HCT116 (cell line): Measurements from ENCODE around the gene SLC5A10. TPM values are rescaled to one million over a fixed set of nuclear protein-coding genes. Genes with fewer than 3 reads are reported as not detected.

Source experiments
- ATAC-seq: fragments of 200-7000 bp; cut with Tn5 transposase; 2 replicates; pipeline ENCODE4 v1.9.1; 2020; ENCODE audit warnings: mild to moderate bottlenecking, moderate library complexity
- BruUV-seq: library from RNA; stranded (reverse); fragments of 400-500 nt; replicated peaks from 2 replicates; lab custom pipeline; 2021; lab: Mats Ljungman, UMichigan
- CTCF ChIA-PET: fragments of 300-600 bp; sonication (Branson Sonifier 250); formaldehyde crosslinking; loops from one replicate; lab custom pipeline; 2021; ENCODE audit warnings: antibody characterized with exemption; lab: Charles Lee
- POLR2A ChIA-PET: fragments of 300-600, 350-600 bp; sonication (Branson Sonifier 250); formaldehyde crosslinking; loops from one replicate; lab custom pipeline; 2021; ENCODE audit warnings: antibody characterized with exemption; lab: Charles Lee
- RAD21 ChIA-PET, 2 experiments: fragments of 300-600 bp; sonication (Branson Sonifier 250); formaldehyde crosslinking; loops; one replicate each; lab custom pipeline; 2023; ENCODE audit warnings: low total read pairs in 2 of 2; ENCODE audit not compliant: uncharacterized antibody in 2 of 2, unreplicated experiment in 2 of 2, low non-redundant PET in 1 of 2; lab: Charles Lee
- DNase-seq: peaks from one replicate; pipeline ENCODE4 v3.0.0-alpha.2; 2010; ENCODE audit warnings: low read depth, low spot score
- H2AFZ ChIP-seq: fragments of 200-600 bp; shearing (Covaris generic), sonication (generic); 2 replicates; pipeline ENCODE4 v1.6.1; 2017; ENCODE audit warnings: low read depth, mixed run types, mixed read lengths, antibody characterized with exemption, low read length; ENCODE audit not compliant: poor library complexity, severe bottlenecking
- H3K27ac ChIP-seq: 2 replicates; pipeline ENCODE4 v1.5.1; 2012; ENCODE audit warnings: low read depth, low read length
- H3K27me3 ChIP-seq: fragments of 200-600 bp; sonication (generic); 2 replicates; pipeline ENCODE4 v1.6.1; 2016; ENCODE audit warnings: mixed run types, low read length, mixed read lengths; ENCODE audit not compliant: insufficient read depth
- H3K36me3 ChIP-seq, 2 experiments: fragments of 200-500 bp in 1 of 2; fragments of 200-600 bp in 1 of 2; sonication (Bioruptor generic) in 1 of 2; sonication (generic) in 1 of 2; 2 replicates each; pipeline versions ENCODE4 v1.5.1 to v1.6.1; 2014 to 2016; ENCODE audit warnings: low read length in 2 of 2, inconsistent platforms in 1 of 2, mixed read lengths in 1 of 2, mixed run types in 1 of 2; ENCODE audit not compliant: insufficient read depth in 2 of 2, control insufficient read depth in 1 of 2
- H3K4me1 ChIP-seq, 2 experiments: fragments of 200-600 bp in 1 of 2; sonication (generic) in 1 of 2; 2 replicates each; pipeline versions ENCODE4 v1.5.1 to v1.6.1; 2012 to 2017; ENCODE audit warnings: low read length in 2 of 2, inconsistent platforms in 1 of 2, mild to moderate bottlenecking in 1 of 2, mixed read lengths in 1 of 2, mixed run types in 1 of 2, moderate library complexity in 1 of 2; ENCODE audit not compliant: insufficient read depth in 2 of 2, control insufficient read depth in 1 of 2
- H3K4me2 ChIP-seq: fragments of 200-600 bp; sonication (generic); 2 replicates; pipeline ENCODE4 v1.6.1; 2017; ENCODE audit warnings: mixed run types, low read length, mixed read lengths
- H3K4me3 ChIP-seq, 2 experiments: fragments of 200-600 bp in 1 of 2; sonication (generic) in 1 of 2; replicated peaks in 1 of 2; 2 replicates each; pipeline ENCODE4 v1.5.1; 2011 to 2016; ENCODE audit warnings: low read length in 2 of 2, control low read depth in 1 of 2, low read depth in 1 of 2, mild to moderate bottlenecking in 1 of 2, mixed read lengths in 1 of 2, mixed run types in 1 of 2
- H3K79me2 ChIP-seq: fragments of 200-600 bp; sonication (generic); 2 replicates; pipeline ENCODE4 v1.6.1; 2017; ENCODE audit warnings: mild to moderate bottlenecking, mixed run types, low read length, moderate library complexity, mixed read lengths; ENCODE audit not compliant: insufficient read depth
- H3K9ac ChIP-seq: fragments of 200-600 bp; sonication (generic); 2 replicates; pipeline ENCODE4 v1.6.1; 2016; ENCODE audit warnings: low read length, mixed read lengths
- H3K9me2 ChIP-seq: fragments of 200-600 bp; sonication (generic), shearing (Covaris generic); 2 replicates; pipeline ENCODE4 v1.6.1; 2017; ENCODE audit warnings: mixed run types, mild to moderate bottlenecking, moderate library complexity; ENCODE audit not compliant: insufficient read depth
- H3K9me3 ChIP-seq, 2 experiments: fragments of 200-500 bp in 1 of 2; fragments of 200-600 bp in 1 of 2; sonication (Bioruptor generic) in 1 of 2; sonication (generic) in 1 of 2; 2 replicates each; pipeline ENCODE4 v1.6.1; 2014 to 2017; ENCODE audit warnings: low read length in 2 of 2, mixed read lengths in 2 of 2, inconsistent platforms in 1 of 2, low read depth in 1 of 2, mild to moderate bottlenecking in 1 of 2, mixed run types in 1 of 2, moderate library complexity in 1 of 2; ENCODE audit not compliant: control insufficient read depth in 1 of 2, insufficient read depth in 1 of 2
- H4K20me1 ChIP-seq: fragments of 200-600 bp; sonication (generic), shearing (Covaris generic); 2 replicates; pipeline ENCODE4 v1.6.1; 2017; ENCODE audit warnings: mixed run types, mild to moderate bottlenecking, moderate library complexity; ENCODE audit not compliant: insufficient read depth
- CTCF ChIP-seq, 3 experiments: fragments of 200-600 bp in 1 of 3; sonication (generic) in 1 of 3; IDR thresholded peaks in 2 of 3; conservative IDR thresholded peaks in 1 of 3; 2 replicates each; pipeline ENCODE4 v1.5.1; 2012 to 2017; ENCODE audit warnings: low read depth in 2 of 3, low read length in 2 of 3, antibody characterized with exemption in 1 of 3, borderline replicate concordance in 1 of 3, control low read depth in 1 of 3, mild to moderate bottlenecking in 1 of 3, mixed read lengths in 1 of 3, mixed run types in 1 of 3, moderate library complexity in 1 of 3; ENCODE audit not compliant: insufficient read depth in 1 of 3
- ELF1 ChIP-seq: IDR thresholded peaks from 2 replicates; pipeline ENCODE4 v1.6.1; 2012; ENCODE audit warnings: low read depth, borderline replicate concordance
- EZH2 ChIP-seq: fragments of 200-600 bp; sonication (generic); IDR thresholded peaks from 2 replicates; pipeline ENCODE4 v1.6.1; 2017; ENCODE audit warnings: antibody characterized with exemption, mixed run types
- EZH2phosphoT487 ChIP-seq: fragments of 200-600 bp; IDR thresholded peaks from 2 replicates; pipeline ENCODE4 v1.6.1; 2018; ENCODE audit warnings: antibody characterized with exemption, borderline replicate concordance
- FOSL1 ChIP-seq: IDR thresholded peaks from 2 replicates; pipeline ENCODE4 v1.6.1; 2012; ENCODE audit warnings: low read depth
- POLR2A ChIP-seq: IDR thresholded peaks from 2 replicates; pipeline ENCODE4 v1.7.0; 2011; ENCODE audit warnings: borderline replicate concordance; ENCODE audit not compliant: insufficient read depth, insufficient read length; ENCODE audit errors: extremely low read depth
- SIN3A ChIP-seq: IDR thresholded peaks from 2 replicates; pipeline ENCODE4 v1.6.1; 2012; ENCODE audit warnings: low read depth
- SP1 ChIP-seq: IDR thresholded peaks from 2 replicates; pipeline ENCODE4 v1.6.1; 2012; ENCODE audit warnings: low read depth
- TCF7L2 ChIP-seq: IDR thresholded peaks from 2 replicates; pipeline ENCODE4 v1.7.0; 2011; ENCODE audit warnings: borderline replicate concordance, inconsistent platforms; ENCODE audit not compliant: insufficient read depth, insufficient read length; ENCODE audit errors: extremely low read depth
- YY1 ChIP-seq: IDR thresholded peaks from 2 replicates; pipeline ENCODE4 v1.6.1; 2011; ENCODE audit warnings: low read length, low read depth, moderate library complexity, mild to moderate bottlenecking; ENCODE audit not compliant: insufficient replicate concordance; ENCODE audit errors: extremely low read depth
- ZBTB33 ChIP-seq: IDR thresholded peaks from 2 replicates; pipeline ENCODE4 v1.6.1; 2011; ENCODE audit warnings: mild to moderate bottlenecking, low read length, moderate library complexity; ENCODE audit not compliant: insufficient replicate concordance; ENCODE audit errors: extremely low read depth
- ZFX ChIP-seq: fragments of 450-650 bp; IDR thresholded peaks from 2 replicates; pipeline ENCODE4 v1.6.1; 2017
- ZNF274 ChIP-seq: fragments of 200-500 bp; sonication (Bioruptor generic); IDR thresholded peaks from 2 replicates; pipeline ENCODE4 v1.6.1; 2014; ENCODE audit warnings: mild to moderate bottlenecking, low read depth, low read length, inconsistent platforms
- intact Hi-C: fragments of 100-400 bp; cut with micrococcal nuclease; formaldehyde crosslinking; loops from 2 replicates; pipeline ENCODE4 v1.10.0; 2022
- total RNA-seq: library from RNA; stranded (reverse); gene quantifications from one replicate; pipeline ENCODE4 v1.2.1, GENCODE V29; 2021; ENCODE audit not compliant: unreplicated experiment
- TF ChIP-seq, protein P1 (sequence below): IDR thresholded peaks from 2 replicates; pipeline ENCODE4 v1.6.1; 2012

Gene SLC5A10
- total RNA-seq, 1 experiment from 2014 or later, result not detected

DNA sequence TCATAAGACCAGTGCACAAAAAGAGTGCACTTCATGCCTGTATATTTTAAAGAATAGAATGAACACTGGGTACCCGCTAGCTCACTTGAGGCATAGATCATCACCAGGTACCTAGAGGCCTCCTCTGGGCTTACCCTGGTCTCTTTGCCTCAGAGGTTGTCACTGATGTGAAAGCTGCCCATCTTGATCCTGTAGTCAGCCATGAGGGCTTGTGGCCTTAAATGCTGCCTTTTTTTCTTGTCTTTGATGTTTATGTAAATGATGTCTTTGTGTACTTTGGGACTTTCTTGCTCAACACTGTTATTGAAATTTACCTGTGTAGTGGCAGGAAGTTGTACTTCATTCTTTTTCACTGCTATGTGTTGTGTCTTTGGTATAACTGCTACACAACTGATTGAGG, 26.8 kb upstream of the SLC5A10 start:
- Histone ChIP-seq H3K4me1 (peaks cover 6 to 10% of the 10 kb centered on the region in 2 experiments; a peak in 2 of 4 replicates), H2AFZ (no peak overlapping the region), H3K9ac (no peak overlapping the region), H3K79me2 (0 out of 2 replicates have a peak, but pooled peaks cover 5% of the 10 kb centered on the region), H3K4me2 (no peak overlapping the region), H3K27ac (no peak overlapping the region), H3K9me2 (no peaks in the 10 kb centered on the region), H3K4me3 (no peak overlapping the region), H4K20me1 (no peaks in the 10 kb centered on the region), H3K27me3 (no peaks in the 10 kb centered on the region), H3K36me3 (peaks cover 0 to 4% of the 10 kb centered on the region in 2 experiments; a peak in 1 of 4 replicates), H3K9me3 (no peaks in the 10 kb centered on the region)
- ChIA-PET RAD21 (no interaction called here), CTCF (no interaction called here), POLR2A (no interaction called here)
- intact Hi-C loops, result no loop called here
- BruUV-seq, result no TSS peak
- ATAC-seq, result no peak
- DNase-seq, result no peak
- TF ChIP-seq ZNF274 (no peak), TCF7L2 (no peak), FOSL1 (no peak), POLR2A (no peak), EZH2phosphoT487 (no peak), ZBTB33 (no peak), ELF1 (no peak), ZFX (no peak), YY1 (no peak), EZH2 (no peak), SIN3A (no peak), CTCF (IDR thresholded peaks at IDR 0.05 in 2 of 3, conservative IDR thresholded peaks at IDR 0.05 in 1 of 3; ENCODE audit: borderline replicate concordance in 1 of 3, insufficient read depth in 1 of 3, low read depth in 2 of 3, low read length in 2 of 3) (no peak), SP1 (no peak)
- TF ChIP-seq, protein P1, sequence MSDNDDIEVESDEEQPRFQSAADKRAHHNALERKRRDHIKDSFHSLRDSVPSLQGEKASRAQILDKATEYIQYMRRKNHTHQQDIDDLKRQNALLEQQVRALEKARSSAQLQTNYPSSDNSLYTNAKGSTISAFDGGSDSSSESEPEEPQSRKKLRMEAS, result no peak
